PFSK-1 (cell line): ENCODE data around the gene HOXC6.

ENCODE experiments used
- FOXP2 ChIP-seq: optimal IDR thresholded peaks from 2 replicates; pipeline ENCODE3; 2011; ENCODE audit warnings: borderline replicate concordance, control low read depth, inconsistent platforms; ENCODE audit not compliant: insufficient read depth; ENCODE audit errors: extremely low read length, extremely low read depth
- POLR2AphosphoS5 ChIP-seq: IDR thresholded peaks from 2 replicates; pipeline ENCODE4 v1.6.1; 2012; ENCODE audit warnings: low read depth, mild to moderate bottlenecking, control low read depth, low read length, moderate library complexity
- REST ChIP-seq, 2 experiments: IDR thresholded peaks; 2 replicates each; pipeline versions ENCODE4 v1.6.1 to v1.8.0; 2011 to 2012; ENCODE audit warnings: low read depth in 2 of 2, low read length in 2 of 2, control low read depth in 1 of 2, inconsistent platforms in 1 of 2, mild to moderate bottlenecking in 1 of 2, moderate library complexity in 1 of 2; ENCODE audit not compliant: insufficient read depth in 1 of 2
- SIN3A ChIP-seq: IDR thresholded peaks from 2 replicates; pipeline ENCODE4 v1.6.1; 2012; ENCODE audit warnings: mild to moderate bottlenecking, low read length, moderate library complexity, borderline replicate concordance; ENCODE audit not compliant: insufficient read depth
- TAF1 ChIP-seq: IDR thresholded peaks from 2 replicates; pipeline ENCODE4 v1.6.1; 2012; ENCODE audit warnings: low read length, control low read depth, borderline replicate concordance; ENCODE audit not compliant: insufficient read depth

Gene HOXC6

DNA sequence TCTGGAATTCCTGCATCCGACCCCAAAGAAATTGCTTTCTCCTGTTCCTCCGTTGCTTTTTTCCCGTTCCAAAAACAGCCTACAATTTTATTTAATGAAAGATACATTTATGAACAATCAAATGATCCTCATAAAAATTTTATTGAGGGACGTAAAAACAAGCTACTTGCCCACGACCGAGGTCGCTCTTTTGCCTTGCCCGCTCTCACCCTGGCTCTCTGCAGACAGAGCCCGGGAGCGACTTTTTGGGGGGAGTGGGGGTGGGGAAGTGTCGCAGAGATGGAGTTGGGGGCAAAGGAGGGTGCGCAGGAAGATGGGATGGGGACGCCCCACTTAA, 29.4 kb upstream of the HOXC6 start:
- TF ChIP-seq TAF1 (no peak), POLR2AphosphoS5 (no peak), REST (IDR thresholded peaks at IDR 0.05; ENCODE audit: insufficient read depth in 1 of 2, low read depth in 2 of 2, low read length in 2 of 2) (no peak), SIN3A (no peak), FOXP2 (no peak)

GRCh38 chr12:53999559-54000115, 28.6 kb upstream of the HOXC6 start:
- no peak for TF ChIP-seq TAF1
- no peak for TF ChIP-seq SIN3A
- TF ChIP-seq REST (IDR thresholded peaks at IDR 0.05; ENCODE audit: insufficient read depth in 1 of 2, low read depth in 2 of 2, low read length in 2 of 2) = no peak
- no peak for TF ChIP-seq FOXP2
- no peak for TF ChIP-seq POLR2AphosphoS5

- TF ChIP-seq REST (IDR thresholded peaks at IDR 0.05; ENCODE audit: insufficient read depth in 1 of 2, low read depth in 2 of 2, low read length in 2 of 2) (no peak), FOXP2 (peak; percentile 21), TAF1 (no peak), POLR2AphosphoS5 (no peak)
These were observed 27.8 kb upstream of the HOXC6 start, which contains the start of gene HOXC9 for GRCh38 chr12:54000116-54001114. HOXC9 (plus strand) TSS chr12:54000161; CDS start chr12:54000189, 28 bp downstream.

DNA sequence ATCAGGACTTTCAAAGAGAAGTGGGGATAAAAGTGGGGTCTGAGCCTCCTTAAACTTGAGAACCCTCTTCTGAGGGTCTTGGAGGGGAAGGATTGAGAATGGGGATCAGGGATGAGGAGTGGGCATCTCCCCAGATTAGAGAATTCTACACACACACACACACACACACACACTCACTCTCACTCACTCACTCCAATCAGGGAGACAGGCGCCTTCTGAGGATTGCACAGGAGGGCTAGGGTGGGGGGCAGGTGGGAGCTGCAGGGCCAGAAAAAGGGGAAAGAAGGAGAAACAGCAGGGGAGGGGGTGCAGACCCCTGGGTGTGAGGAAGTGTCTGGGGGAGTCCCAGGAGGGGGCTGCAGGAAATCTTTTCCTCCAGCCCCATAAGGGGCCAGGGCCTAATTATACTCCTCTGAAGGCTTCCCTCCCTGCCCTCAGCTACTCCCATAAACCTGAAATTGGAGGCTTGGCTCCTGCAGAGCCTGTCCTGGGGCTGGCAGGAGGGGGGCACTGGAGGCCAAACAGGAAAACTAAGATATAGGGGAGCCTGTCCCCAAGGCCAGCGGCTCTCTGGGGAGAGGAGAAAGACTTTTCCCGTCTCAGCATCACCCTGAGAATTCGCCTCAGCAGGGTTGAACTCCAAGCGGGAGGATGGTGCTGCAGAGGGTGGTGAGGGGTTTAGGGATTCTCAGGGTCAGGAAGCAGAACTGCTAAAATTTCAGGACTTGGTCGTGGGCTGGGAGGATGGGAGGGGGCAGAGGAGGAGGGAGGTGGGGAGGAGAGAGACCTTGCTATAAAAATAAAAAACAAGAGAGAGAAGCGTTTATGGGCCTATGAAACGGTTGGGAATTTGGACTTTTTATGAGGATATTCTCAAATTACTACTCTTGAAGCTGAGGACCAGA, 26.7 kb upstream of the HOXC6 start:
- TF ChIP-seq TAF1 (no peak), POLR2AphosphoS5 (no peak), REST (IDR thresholded peaks at IDR 0.05; ENCODE audit: insufficient read depth in 1 of 2, low read depth in 2 of 2, low read length in 2 of 2) (no peak), SIN3A (no peak), FOXP2 (no peak)
